HG03442 (cell line): ENCODE measurements around the gene ETV6.
A peak's percentile ranks its signal among the peaks of the same experiment; 100 is the strongest.

Source experiments
- ATAC-seq: cut with Tn5 transposase; IDR thresholded peaks from one replicate; pipeline ENCODE4 v1.9.1; 2021; ENCODE audit warnings: mild to moderate bottlenecking, moderate library complexity; ENCODE audit not compliant: unreplicated experiment

ETV6 gene

GRCh38 chr12:11769723-11770514 lies 120.4 kb downstream of the ETV6 start:
- no peak for ATAC-seq

GRCh38 chr12:11771356-11771755 lies 121.9 kb downstream of the ETV6 start:
- no peak for ATAC-seq

GRCh38 chr12:11771895-11772502 lies 122.5 kb downstream of the ETV6 start:
- ATAC-seq, result no peak

- ATAC-seq, result no peak
Observed at GRCh38 chr12:11773889-11774677, 124.6 kb downstream of the ETV6 start.

- ATAC-seq, result no peak
Observed at GRCh38 chr12:11774821-11775220, 125.3 kb downstream of the ETV6 start.

- ATAC-seq, result no peak
Observed at GRCh38 chr12:11776316-11776715, 126.8 kb downstream of the ETV6 start.

GRCh38 chr12:11777451-11777850 lies 128.0 kb downstream of the ETV6 start:
- no peak for ATAC-seq

GRCh38 chr12:11777962-11778361 lies 128.5 kb downstream of the ETV6 start:
- no peak for ATAC-seq

- ATAC-seq, result no peak
Observed at GRCh38 chr12:11778713-11779685, 129.5 kb downstream of the ETV6 start.

- ATAC-seq, result peak; percentile 80
Observed at GRCh38 chr12:11780521-11781101, 131.1 kb downstream of the ETV6 start.

GRCh38 chr12:11782914-11783420 lies 133.5 kb downstream of the ETV6 start:
- ATAC-seq, result no peak

GRCh38 chr12:11785712-11786111 lies 136.2 kb downstream of the ETV6 start:
- ATAC-seq, result no peak

- ATAC-seq, result no peak
Observed at GRCh38 chr12:11786638-11787365, 137.3 kb downstream of the ETV6 start.

GRCh38 chr12:11787437-11787836 lies 138.0 kb downstream of the ETV6 start:
- no peak for ATAC-seq

- ATAC-seq, result no peak
Observed at GRCh38 chr12:11787933-11788849, 138.7 kb downstream of the ETV6 start.

- ATAC-seq, result no peak
Observed at GRCh38 chr12:11793921-11794710, 144.6 kb downstream of the ETV6 start.

GRCh38 chr12:11794751-11795150 lies 145.3 kb downstream of the ETV6 start:
- no peak for ATAC-seq
